Endothelial cell of umbilical vein (primary cell): ENCODE data around the gene UGT1A7. TPM values are rescaled to one million over a fixed set of nuclear protein-coding genes. Genes with fewer than 3 reads are reported as not detected.

Source experiments
- BruUV-seq: library from RNA; stranded (reverse); fragments of 400-500 nt; replicated peaks from 2 replicates; lab custom pipeline; 2021; lab: Mats Ljungman, UMichigan
- CTCF ChIA-PET: fragments of 300-600, 350-600 bp; sonication (Branson Sonifier 250); formaldehyde crosslinking; loops from one replicate; lab custom pipeline; 2021; ENCODE audit warnings: antibody characterized with exemption, inconsistent platforms; lab: Charles Lee
- POLR2A ChIA-PET: fragments of 300-600, 350-600 bp; sonication (Branson Sonifier 250); formaldehyde crosslinking; loops from one replicate; lab custom pipeline; 2021; ENCODE audit warnings: antibody characterized with exemption, inconsistent platforms; lab: Charles Lee
- DNase-seq: peaks from one replicate; pipeline ENCODE4 v3.0.0-alpha.2; 2011; ENCODE audit warnings: low read depth, low spot score
- FAIRE-seq: peaks from 2 replicates; lab custom pipeline; 2011; peaks lifted over from hg19 to GRCh38; lab: Jason Lieb, UNC
- H2AFZ ChIP-seq: 2 replicates; pipeline ENCODE4 v1.6.0; 2012; ENCODE audit warnings: low read depth, low read length, control low read depth, inconsistent platforms
- H3K27ac ChIP-seq: 2 replicates; pipeline ENCODE4 v1.5.1; 2011; ENCODE audit warnings: low read depth, mild to moderate bottlenecking, control low read depth, low read length, moderate library complexity; ENCODE audit not compliant: insufficient read depth
- H3K27me3 ChIP-seq, 2 experiments: 2 replicates each; pipeline versions ENCODE4 v1.6.0 to v1.6.1; 2011; ENCODE audit warnings: low read length in 2 of 2, mixed read lengths in 1 of 2; ENCODE audit not compliant: control insufficient read depth in 2 of 2, insufficient read depth in 2 of 2
- H3K36me3 ChIP-seq, 2 experiments: 2 replicates in 1 of 2; 3 replicates in 1 of 2; pipeline ENCODE4 v1.5.1; 2011; ENCODE audit warnings: low read length in 2 of 2, mild to moderate bottlenecking in 1 of 2, moderate library complexity in 1 of 2; ENCODE audit not compliant: control insufficient read depth in 2 of 2, insufficient read depth in 2 of 2; ENCODE audit errors: extremely low read depth in 1 of 2
- H3K4me1 ChIP-seq: 3 replicates; pipeline ENCODE4 v1.5.1; 2011; ENCODE audit warnings: mild to moderate bottlenecking, low read length; ENCODE audit not compliant: control insufficient read depth, insufficient read depth; ENCODE audit errors: extremely low read depth
- H3K4me2 ChIP-seq: 2 replicates; pipeline ENCODE4 v1.6.1; 2011; ENCODE audit warnings: low read length, control low read depth, mixed read lengths; ENCODE audit not compliant: insufficient read depth
- H3K4me3 ChIP-seq, 3 experiments: fragments of 200-600 bp in 1 of 3; sonication (generic), shearing (Covaris generic) in 1 of 3; replicated peaks in 1 of 3; 2 replicates each; pipeline ENCODE4 v1.5.1; 2011 to 2016; ENCODE audit warnings: control low read depth in 3 of 3, low read length in 3 of 3, mild to moderate bottlenecking in 2 of 3, inconsistent platforms in 1 of 3, low read depth in 1 of 3, moderate library complexity in 1 of 3; ENCODE audit not compliant: insufficient read depth in 1 of 3
- H3K79me2 ChIP-seq: 2 replicates; pipeline ENCODE4 v1.6.0; 2012; ENCODE audit warnings: low read length, inconsistent platforms; ENCODE audit not compliant: control insufficient read depth, insufficient read depth
- H3K9ac ChIP-seq: replicated peaks from 2 replicates; pipeline ENCODE3; 2011; ENCODE audit warnings: low read length, control low read depth; ENCODE audit not compliant: insufficient read depth; ENCODE audit errors: extremely low read depth
- H3K9me1 ChIP-seq: replicated peaks from 3 replicates; pipeline ENCODE4 v1.6.0; 2011; ENCODE audit warnings: mild to moderate bottlenecking, low read length; ENCODE audit not compliant: control insufficient read depth, insufficient read depth; ENCODE audit errors: extremely low read depth
- H3K9me3 ChIP-seq: replicated peaks from 2 replicates; pipeline ENCODE4 v1.5.1; 2012; ENCODE audit warnings: low read length, inconsistent platforms; ENCODE audit not compliant: control insufficient read depth, insufficient read depth
- H4K20me1 ChIP-seq: replicated peaks from 2 replicates; pipeline ENCODE3; 2011; ENCODE audit warnings: mild to moderate bottlenecking, low read length; ENCODE audit not compliant: control insufficient read depth, insufficient read depth; ENCODE audit errors: extremely low read depth
- CTCF ChIP-seq, 2 donors: IDR thresholded peaks; 1 replicate in 1 of 2; 2 replicates in 1 of 2; pipeline ENCODE4 v1.5.1; 2011; ENCODE audit warnings: low read length in 2 of 2, mild to moderate bottlenecking in 2 of 2, moderate library complexity in 2 of 2, control low read depth in 1 of 2, inconsistent platforms in 1 of 2, low read depth in 1 of 2; ENCODE audit not compliant: insufficient read depth in 1 of 2; ENCODE audit errors: extremely low read depth in 1 of 2
- FOS ChIP-seq: IDR thresholded peaks from 2 replicates; pipeline ENCODE4 v1.6.1; 2011; ENCODE audit warnings: mild to moderate bottlenecking, low read length, moderate library complexity, borderline replicate concordance; ENCODE audit not compliant: insufficient read depth
- GATA2 ChIP-seq: IDR thresholded peaks from 2 replicates; pipeline ENCODE4 v1.7.0; 2011; ENCODE audit warnings: low read depth, mild to moderate bottlenecking, moderate library complexity, mixed read lengths, low read length; ENCODE audit not compliant: insufficient read length, insufficient read depth
- JUN ChIP-seq: IDR thresholded peaks from 2 replicates; pipeline ENCODE4 v1.6.1; 2011; ENCODE audit warnings: borderline replicate concordance, low read depth; ENCODE audit not compliant: insufficient read length, insufficient read depth
- MAX ChIP-seq: IDR thresholded peaks from 2 replicates; pipeline ENCODE4 v1.6.1; 2011; ENCODE audit not compliant: insufficient read depth, insufficient read length
- MYC ChIP-seq: IDR thresholded peaks from one replicate; pipeline ENCODE4 v1.6.1; 2011; ENCODE audit warnings: mild to moderate bottlenecking, low read depth, low read length
- POLR2A ChIP-seq: IDR thresholded peaks from 2 replicates; pipeline ENCODE4 v1.6.1; 2012; ENCODE audit warnings: low read depth, mild to moderate bottlenecking, control low read depth, low read length
- POLR2AphosphoS5 ChIP-seq: IDR thresholded peaks from 2 replicates; pipeline ENCODE4 v1.6.1; 2012; ENCODE audit warnings: low read depth, mild to moderate bottlenecking, control low read depth, low read length, moderate library complexity; ENCODE audit not compliant: insufficient read depth
- dilution Hi-C: fragments of 300-500 bp; cut with MboI; formaldehyde crosslinking; loops from one replicate; pipeline ENCODE4 v1.15.0; 2019; ENCODE audit warnings: low sequenced_read_pairs; ENCODE audit not compliant: extremely low pct_ligation_motif_present
- intact Hi-C: fragments of 100-400 bp; cut with micrococcal nuclease; formaldehyde crosslinking; loops from one replicate; pipeline ENCODE4 v1.10.0; 2022
- polyA plus RNA-seq, 4 experiments: library from polyadenylated mRNA; depleted of rRNA in 3 of 4; stranded (reverse) in 3 of 4; unstranded in 1 of 4; fragments of >200 nt; gene quantifications; 2 replicates each; pipeline versions ENCODE4 v1.2.1 to v1.2.3, GENCODE V29; 2011 to 2012; ENCODE audit warnings: missing spikeins in 1 of 4
- total RNA-seq: library from RNA; stranded (reverse); gene quantifications from 2 replicates; pipeline ENCODE4 v1.2.3, GENCODE V29; 2021

UGT1A7 gene
- total and polyA plus RNA-seq, 2 donors (not counting 3 experiments of a cell fraction or from before 2014, with no cell fraction given) = not detected

- intact Hi-C loops = no loop called here
- POLR2A ChIA-PET = no interaction called here
- dilution Hi-C loops = no loop called here
Measured at GRCh38 chr2:233651430-233651829, 30.3 kb upstream of the UGT1A7 start.

More at GRCh38 chr2:233651430-233651829, 30.3 kb upstream of the UGT1A7 start:
- H3K4me1 ChIP-seq = no peaks in the 10 kb centered on the region
- H3K27ac ChIP-seq = no peak overlapping the region
- H2AFZ ChIP-seq = no peak overlapping the region
- no peaks in the 10 kb centered on the region for H3K27me3 ChIP-seq
- H3K9me1 ChIP-seq = no peaks in the 10 kb centered on the region
- H3K4me2 ChIP-seq = no peak overlapping the region
- H3K36me3 ChIP-seq = no peaks in the 10 kb centered on the region
- no TSS peak for BruUV-seq
- TF ChIP-seq MAX (no peak), CTCF (IDR thresholded peaks at IDR 0.05; ENCODE audit: extremely low read depth in 1 of 2, insufficient read depth in 1 of 2, low read depth in 1 of 2, low read length in 2 of 2) (no peak), JUN (no peak), GATA2 (no peak), MYC (no peak), POLR2A (no peak), POLR2AphosphoS5 (no peak), FOS (no peak)
- H3K9ac ChIP-seq = no peak overlapping the region
- no peaks in the 10 kb centered on the region for H3K79me2 ChIP-seq
- H3K9me3 ChIP-seq = no peaks in the 10 kb centered on the region
- DNase-seq (no peak), FAIRE-seq (no peak)
- H4K20me1 ChIP-seq = no peaks in the 10 kb centered on the region
- CTCF ChIA-PET = no interaction called here
- no peak overlapping the region for H3K4me3 ChIP-seq
